ENCODE results near the gene NRG2. TPM values are rescaled to one million over a fixed set of nuclear protein-coding genes. Genes with fewer than 3 reads are reported as not detected.

NRG2 gene
- total RNA-seq, 1 experiment from 2014 or later, result 2.8 TPM

- DNase-seq, result no peak
- Histone ChIP-seq H3K36me3 (no peaks in the 10 kb centered on the region), H3K4me3 (no peak overlapping the region), H3K9me3 (no peaks in the 10 kb centered on the region), H3K27me3 (no peaks in the 10 kb centered on the region)
These were observed 170.0 kb downstream of the NRG2 start for GRCh38 chr5:139872851-139873794.

- no peak for DNase-seq
- Histone ChIP-seq H3K9me3 (no peaks in the 10 kb centered on the region), H3K36me3 (no peaks in the 10 kb centered on the region), H3K27me3 (no peaks in the 10 kb centered on the region), H3K4me3 (no peak overlapping the region)
These were observed 170.9 kb downstream of the NRG2 start for GRCh38 chr5:139872052-139872766.

- Histone ChIP-seq H3K27me3 (no peaks in the 10 kb centered on the region), H3K4me3 (no peak overlapping the region), H3K36me3 (no peaks in the 10 kb centered on the region), H3K9me3 (no peaks in the 10 kb centered on the region)
- DNase-seq, result no peak
These were observed 171.5 kb downstream of the NRG2 start for GRCh38 chr5:139871614-139872013.

- no peaks in the 10 kb centered on the region for H3K27me3 ChIP-seq
- no peak for DNase-seq
- H3K9me3 ChIP-seq, result no peaks in the 10 kb centered on the region
- H3K36me3 ChIP-seq, result no peaks in the 10 kb centered on the region
- no peak overlapping the region for H3K4me3 ChIP-seq
These were observed 172.4 kb downstream of the NRG2 start for GRCh38 chr5:139870677-139871076.

GRCh38 chr5:139869042-139869790, 173.9 kb downstream of the NRG2 start:
- Histone ChIP-seq H3K4me3 (no peak overlapping the region), H3K36me3 (no peaks in the 10 kb centered on the region), H3K27me3 (no peaks in the 10 kb centered on the region), H3K9me3 (no peaks in the 10 kb centered on the region)
- no peak for DNase-seq

GRCh38 chr5:139867581-139867980, 175.5 kb downstream of the NRG2 start:
- Histone ChIP-seq H3K9me3 (no peaks in the 10 kb centered on the region), H3K4me3 (no peak overlapping the region), H3K36me3 (no peaks in the 10 kb centered on the region), H3K27me3 (no peaks in the 10 kb centered on the region)
- no peak for DNase-seq

GRCh38 chr5:139867109-139867508, 176.0 kb downstream of the NRG2 start:
- H3K9me3 ChIP-seq, result no peaks in the 10 kb centered on the region
- DNase-seq, result no peak
- no peaks in the 10 kb centered on the region for H3K27me3 ChIP-seq
- no peaks in the 10 kb centered on the region for H3K36me3 ChIP-seq
- H3K4me3 ChIP-seq, result no peak overlapping the region

GRCh38 chr5:139864716-139865483, 178.2 kb downstream of the NRG2 start:
- no peak overlapping the region for H3K4me3 ChIP-seq
- H3K9me3 ChIP-seq, result no peaks in the 10 kb centered on the region
- no peaks in the 10 kb centered on the region for H3K27me3 ChIP-seq
- no peaks in the 10 kb centered on the region for H3K36me3 ChIP-seq
- DNase-seq, result no peak

- DNase-seq, result peak; percentile 41
- no peak overlapping the region for H3K4me3 ChIP-seq
- no peaks in the 10 kb centered on the region for H3K27me3 ChIP-seq
- no peaks in the 10 kb centered on the region for H3K9me3 ChIP-seq
- no peaks in the 10 kb centered on the region for H3K36me3 ChIP-seq
These were observed 179.1 kb downstream of the NRG2 start for GRCh38 chr5:139863855-139864558.

GRCh38 chr5:139863361-139863760, 179.7 kb downstream of the NRG2 start:
- no peak for DNase-seq
- H3K4me3 ChIP-seq, result no peak overlapping the region
- H3K27me3 ChIP-seq, result no peaks in the 10 kb centered on the region
- H3K9me3 ChIP-seq, result no peaks in the 10 kb centered on the region
- no peaks in the 10 kb centered on the region for H3K36me3 ChIP-seq

GRCh38 chr5:139862803-139863202, 180.3 kb downstream of the NRG2 start:
- H3K36me3 ChIP-seq, result no peaks in the 10 kb centered on the region
- DNase-seq, result no peak
- no peak overlapping the region for H3K4me3 ChIP-seq
- H3K9me3 ChIP-seq, result no peaks in the 10 kb centered on the region
- H3K27me3 ChIP-seq, result no peaks in the 10 kb centered on the region

- Histone ChIP-seq H3K4me3 (no peak overlapping the region), H3K27me3 (no peaks in the 10 kb centered on the region), H3K9me3 (no peaks in the 10 kb centered on the region), H3K36me3 (no peaks in the 10 kb centered on the region)
- DNase-seq, result no peak
These were observed 180.8 kb downstream of the NRG2 start for GRCh38 chr5:139862313-139862712.

GRCh38 chr5:139861889-139862207, 181.3 kb downstream of the NRG2 start:
- H3K9me3 ChIP-seq, result no peaks in the 10 kb centered on the region
- no peaks in the 10 kb centered on the region for H3K27me3 ChIP-seq
- no peaks in the 10 kb centered on the region for H3K36me3 ChIP-seq
- no peak for DNase-seq
- no peak overlapping the region for H3K4me3 ChIP-seq

GRCh38 chr5:139861021-139861888, 181.8 kb downstream of the NRG2 start:
- H3K27me3 ChIP-seq, result no peaks in the 10 kb centered on the region
- H3K4me3 ChIP-seq, result no peak overlapping the region
- no peaks in the 10 kb centered on the region for H3K36me3 ChIP-seq
- no peak for DNase-seq
- H3K9me3 ChIP-seq, result no peaks in the 10 kb centered on the region

- H3K27me3 ChIP-seq, result no peaks in the 10 kb centered on the region
- no peak for DNase-seq
These were observed 184.1 kb downstream of the NRG2 start for GRCh38 chr5:139859013-139859412.

More at GRCh38 chr5:139859013-139859412, 184.1 kb downstream of the NRG2 start:
- no peaks in the 10 kb centered on the region for H3K36me3 ChIP-seq
- H3K4me3 ChIP-seq, result no peak overlapping the region
- no peaks in the 10 kb centered on the region for H3K9me3 ChIP-seq
